KMS-11 (cell line): ENCODE results near the gene CCL4.
"Not testable (repeated sequence)": the region's sequence is repeated elsewhere in the genome, so short reads cannot be mapped to it uniquely, and the experiment has no call there.

Experiments
- H2AFZ ChIP-seq: fragments of 200-600 bp; sonication (generic); 2 replicates; pipeline ENCODE4 v1.6.1; 2016; ENCODE audit warnings: antibody characterized with exemption, mixed run types, low read depth
- H3K27ac ChIP-seq: fragments of 200-600 bp; sonication (generic); 2 replicates; pipeline ENCODE4 v1.6.1; 2016; ENCODE audit warnings: mild to moderate bottlenecking, mixed run types
- H3K27me3 ChIP-seq: fragments of 200-600 bp; sonication (generic); 2 replicates; pipeline ENCODE4 v1.6.1; 2017; ENCODE audit warnings: mild to moderate bottlenecking, low read depth, mixed run types, moderate library complexity; ENCODE audit not compliant: insufficient read depth
- H3K36me3 ChIP-seq: fragments of 200-600 bp; sonication (generic); 2 replicates; pipeline ENCODE4 v1.6.1; 2017; ENCODE audit warnings: mild to moderate bottlenecking, mixed run types; ENCODE audit not compliant: insufficient read depth
- H3K4me1 ChIP-seq: fragments of 200-600 bp; sonication (generic); 2 replicates; pipeline ENCODE4 v1.6.1; 2016; ENCODE audit warnings: mild to moderate bottlenecking, low read depth, mixed run types; ENCODE audit not compliant: poor library complexity, severe bottlenecking
- H3K4me2 ChIP-seq: fragments of 200-600 bp; sonication (generic); 2 replicates; pipeline ENCODE4 v1.7.0; 2016; ENCODE audit warnings: mild to moderate bottlenecking, mixed run types
- H3K4me3 ChIP-seq: fragments of 200-600 bp; sonication (generic); IDR thresholded peaks from 2 replicates; pipeline ENCODE4 v1.6.1; 2017; ENCODE audit warnings: low read depth, low read length, mixed read lengths; ENCODE audit not compliant: insufficient read depth
- H3K79me2 ChIP-seq: fragments of 200-600 bp; sonication (generic); 2 replicates; pipeline ENCODE4 v1.6.1; 2016; ENCODE audit warnings: low read depth, mixed run types; ENCODE audit not compliant: insufficient read depth
- H3K9ac ChIP-seq: fragments of 200-600 bp; sonication (generic); 2 replicates; pipeline ENCODE4 v1.6.1; 2016; ENCODE audit warnings: mild to moderate bottlenecking, mixed run types
- H4K20me1 ChIP-seq: fragments of 200-600 bp; sonication (generic); 2 replicates; pipeline ENCODE4 v1.6.1; 2016; ENCODE audit warnings: mild to moderate bottlenecking, mixed run types; ENCODE audit not compliant: insufficient read depth
- CTCF ChIP-seq: fragments of 200-600 bp; sonication (generic); conservative IDR thresholded peaks from 2 replicates; pipeline ENCODE4 v1.6.1; 2017; ENCODE audit warnings: low read depth, mild to moderate bottlenecking, antibody characterized with exemption, low read length, moderate library complexity, mixed read lengths

The CCL4 gene

GRCh38 chr17:36117505-36118382 lies 14.1 kb downstream of the CCL4 start:
- no peak overlapping the region for H3K4me3 ChIP-seq
- no peaks in the 10 kb centered on the region for H4K20me1 ChIP-seq
- no peak overlapping the region for H3K9ac ChIP-seq
- no peak overlapping the region; the same call in 1 of the 2 replicates for H2AFZ ChIP-seq
- TF ChIP-seq CTCF, result no peak
- peak overlapping the region; percentile 54; the same call in 1 of the 2 replicates for H3K4me2 ChIP-seq
- H3K79me2 ChIP-seq, result no peaks in the 10 kb centered on the region
- peaks cover 23% of the 10 kb centered on the region for H3K4me1 ChIP-seq
- no peaks in the 10 kb centered on the region for H3K27me3 ChIP-seq
- no peaks in the 10 kb centered on the region for H3K36me3 ChIP-seq
- no peak overlapping the region for H3K27ac ChIP-seq

GRCh38 chr17:36118477-36119353 lies 15.1 kb downstream of the CCL4 start:
- H3K9ac ChIP-seq, result no peak overlapping the region
- H3K4me1 ChIP-seq, result peaks cover 23% of the 10 kb centered on the region
- H2AFZ ChIP-seq, result peak overlapping the region; percentile 44
- no peaks in the 10 kb centered on the region for H3K27me3 ChIP-seq
- H3K79me2 ChIP-seq, result no peaks in the 10 kb centered on the region
- H4K20me1 ChIP-seq, result no peaks in the 10 kb centered on the region
- peak overlapping the region; percentile 54 for H3K4me2 ChIP-seq
- H3K27ac ChIP-seq, result no peak overlapping the region
- TF ChIP-seq CTCF, result no peak
- no peak overlapping the region for H3K4me3 ChIP-seq
- no peaks in the 10 kb centered on the region for H3K36me3 ChIP-seq

GRCh38 chr17:36120221-36120620 lies 16.6 kb downstream of the CCL4 start:
- H3K36me3 ChIP-seq, result no peaks in the 10 kb centered on the region
- H3K4me3 ChIP-seq, result no peak overlapping the region
- TF ChIP-seq CTCF, result no peak
- no peak overlapping the region for H3K9ac ChIP-seq
- H3K4me2 ChIP-seq, result no peak overlapping the region
- H3K27ac ChIP-seq, result no peak overlapping the region
- H3K27me3 ChIP-seq, result no peaks in the 10 kb centered on the region
- peaks cover 23% of the 10 kb centered on the region for H3K4me1 ChIP-seq
- H3K79me2 ChIP-seq, result no peaks in the 10 kb centered on the region
- H2AFZ ChIP-seq, result no peak overlapping the region
- H4K20me1 ChIP-seq, result no peaks in the 10 kb centered on the region

GRCh38 chr17:36121099-36121498 lies 17.5 kb downstream of the CCL4 start:
- not testable (repeated sequence) for H3K36me3 ChIP-seq, H3K27ac ChIP-seq, H3K9ac ChIP-seq, H4K20me1 ChIP-seq, H3K27me3 ChIP-seq, H3K4me2 ChIP-seq, H2AFZ ChIP-seq, H3K4me3 ChIP-seq, H3K79me2 ChIP-seq
- peaks cover 23% of the 10 kb centered on the region for H3K4me1 ChIP-seq
